ENCODE measurements around the gene FGF8.

FGF8 gene

GRCh38 chr10:101772017-101772894, 3.7 kb downstream of the FGF8 start:
- ATAC-seq = no peak
- TF ChIP-seq CSDC2 (CRISPR knock-in tag; IDR thresholded peaks at IDR 0.05) = no peak
- TF ChIP-seq ZFP30 (CRISPR knock-in tag; IDR thresholded peaks at IDR 0.05) = no peak
- no peak for TF ChIP-seq ISL1 (CRISPR knock-in tag; IDR thresholded peaks at IDR 0.05)
- TF ChIP-seq ZC3H10 (CRISPR knock-in tag; IDR thresholded peaks at IDR 0.05) = no peak

GRCh38 chr10:101771380-101771779, 4.5 kb downstream of the FGF8 start:
- TF ChIP-seq, protein P1, sequence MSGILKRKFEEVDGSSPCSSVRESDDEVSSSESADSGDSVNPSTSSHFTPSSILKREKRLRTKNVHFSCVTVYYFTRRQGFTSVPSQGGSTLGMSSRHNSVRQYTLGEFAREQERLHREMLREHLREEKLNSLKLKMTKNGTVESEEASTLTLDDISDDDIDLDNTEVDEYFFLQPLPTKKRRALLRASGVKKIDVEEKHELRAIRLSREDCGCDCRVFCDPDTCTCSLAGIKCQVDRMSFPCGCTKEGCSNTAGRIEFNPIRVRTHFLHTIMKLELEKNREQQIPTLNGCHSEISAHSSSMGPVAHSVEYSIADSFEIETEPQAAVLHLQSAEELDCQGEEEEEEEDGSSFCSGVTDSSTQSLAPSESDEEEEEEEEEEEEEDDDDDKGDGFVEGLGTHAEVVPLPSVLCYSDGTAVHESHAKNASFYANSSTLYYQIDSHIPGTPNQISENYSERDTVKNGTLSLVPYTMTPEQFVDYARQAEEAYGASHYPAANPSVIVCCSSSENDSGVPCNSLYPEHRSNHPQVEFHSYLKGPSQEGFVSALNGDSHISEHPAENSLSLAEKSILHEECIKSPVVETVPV (CRISPR knock-in tag; IDR thresholded peaks at IDR 0.05) = no peak
- TF ChIP-seq ZFP3 (CRISPR knock-in tag; IDR thresholded peaks at IDR 0.05) (no peak), TCF4 (CRISPR knock-in tag; IDR thresholded peaks at IDR 0.05; ENCODE audit: borderline replicate concordance) (no peak), ZNF565 (CRISPR knock-in tag; conservative IDR thresholded peaks at IDR 0.05; ENCODE audit: low read depth) (no peak), ZFP30 (CRISPR knock-in tag; IDR thresholded peaks at IDR 0.05) (no peak), SNAI2 (CRISPR knock-in tag; IDR thresholded peaks at IDR 0.05) (no peak)
- no peak for ATAC-seq

- TF ChIP-seq ZNF8 (CRISPR knock-in tag; IDR thresholded peaks at IDR 0.05) = no peak
- no peak for TF ChIP-seq TCF4 (CRISPR knock-in tag; IDR thresholded peaks at IDR 0.05; ENCODE audit: borderline replicate concordance)
- no peak for TF ChIP-seq ARNTL (CRISPR knock-in tag; IDR thresholded peaks at IDR 0.05; ENCODE audit: borderline replicate concordance, low read depth)
- no peak for TF ChIP-seq ZNF70 (CRISPR knock-in tag; IDR thresholded peaks at IDR 0.05)
- no peak for TF ChIP-seq GLIS3 (CRISPR knock-in tag; IDR thresholded peaks at IDR 0.05)
- no peak for TF ChIP-seq TOX (CRISPR knock-in tag; IDR thresholded peaks at IDR 0.05; ENCODE audit: borderline replicate concordance)
- no peak for TF ChIP-seq ESRRG (CRISPR knock-in tag; IDR thresholded peaks at IDR 0.05)
- TF ChIP-seq, protein P1 (CRISPR knock-in tag; IDR thresholded peaks at IDR 0.05) = no peak
- TF ChIP-seq SNAI2 (CRISPR knock-in tag; IDR thresholded peaks at IDR 0.05) = no peak
- no peak for TF ChIP-seq ZFP30 (CRISPR knock-in tag; IDR thresholded peaks at IDR 0.05)
- TF ChIP-seq PATZ1 (CRISPR knock-in tag; IDR thresholded peaks at IDR 0.05; ENCODE audit: borderline replicate concordance) = no peak
- TF ChIP-seq, protein P2, sequence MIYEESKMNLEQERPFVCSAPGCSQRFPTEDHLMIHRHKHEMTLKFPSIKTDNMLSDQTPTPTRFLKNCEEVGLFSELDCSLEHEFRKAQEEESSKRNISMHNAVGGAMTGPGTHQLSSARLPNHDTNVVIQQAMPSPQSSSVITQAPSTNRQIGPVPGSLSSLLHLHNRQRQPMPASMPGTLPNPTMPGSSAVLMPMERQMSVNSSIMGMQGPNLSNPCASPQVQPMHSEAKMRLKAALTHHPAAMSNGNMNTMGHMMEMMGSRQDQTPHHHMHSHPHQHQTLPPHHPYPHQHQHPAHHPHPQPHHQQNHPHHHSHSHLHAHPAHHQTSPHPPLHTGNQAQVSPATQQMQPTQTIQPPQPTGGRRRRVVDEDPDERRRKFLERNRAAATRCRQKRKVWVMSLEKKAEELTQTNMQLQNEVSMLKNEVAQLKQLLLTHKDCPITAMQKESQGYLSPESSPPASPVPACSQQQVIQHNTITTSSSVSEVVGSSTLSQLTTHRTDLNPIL (CRISPR knock-in tag; IDR thresholded peaks at IDR 0.05; ENCODE audit: low read depth) = no peak
- TF ChIP-seq RARB (CRISPR knock-in tag; IDR thresholded peaks at IDR 0.05) = no peak
- no peak for TF ChIP-seq ZNF565 (CRISPR knock-in tag; conservative IDR thresholded peaks at IDR 0.05; ENCODE audit: low read depth)
- TF ChIP-seq ISL1 (CRISPR knock-in tag; IDR thresholded peaks at IDR 0.05) = no peak
- TF ChIP-seq, protein P3, sequence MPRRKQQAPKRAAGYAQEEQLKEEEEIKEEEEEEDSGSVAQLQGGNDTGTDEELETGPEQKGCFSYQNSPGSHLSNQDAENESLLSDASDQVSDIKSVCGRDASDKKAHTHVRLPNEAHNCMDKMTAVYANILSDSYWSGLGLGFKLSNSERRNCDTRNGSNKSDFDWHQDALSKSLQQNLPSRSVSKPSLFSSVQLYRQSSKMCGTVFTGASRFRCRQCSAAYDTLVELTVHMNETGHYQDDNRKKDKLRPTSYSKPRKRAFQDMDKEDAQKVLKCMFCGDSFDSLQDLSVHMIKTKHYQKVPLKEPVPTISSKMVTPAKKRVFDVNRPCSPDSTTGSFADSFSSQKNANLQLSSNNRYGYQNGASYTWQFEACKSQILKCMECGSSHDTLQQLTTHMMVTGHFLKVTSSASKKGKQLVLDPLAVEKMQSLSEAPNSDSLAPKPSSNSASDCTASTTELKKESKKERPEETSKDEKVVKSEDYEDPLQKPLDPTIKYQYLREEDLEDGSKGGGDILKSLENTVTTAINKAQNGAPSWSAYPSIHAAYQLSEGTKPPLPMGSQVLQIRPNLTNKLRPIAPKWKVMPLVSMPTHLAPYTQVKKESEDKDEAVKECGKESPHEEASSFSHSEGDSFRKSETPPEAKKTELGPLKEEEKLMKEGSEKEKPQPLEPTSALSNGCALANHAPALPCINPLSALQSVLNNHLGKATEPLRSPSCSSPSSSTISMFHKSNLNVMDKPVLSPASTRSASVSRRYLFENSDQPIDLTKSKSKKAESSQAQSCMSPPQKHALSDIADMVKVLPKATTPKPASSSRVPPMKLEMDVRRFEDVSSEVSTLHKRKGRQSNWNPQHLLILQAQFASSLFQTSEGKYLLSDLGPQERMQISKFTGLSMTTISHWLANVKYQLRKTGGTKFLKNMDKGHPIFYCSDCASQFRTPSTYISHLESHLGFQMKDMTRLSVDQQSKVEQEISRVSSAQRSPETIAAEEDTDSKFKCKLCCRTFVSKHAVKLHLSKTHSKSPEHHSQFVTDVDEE (CRISPR knock-in tag; IDR thresholded peaks at IDR 0.05) = no peak
- TF ChIP-seq CSDC2 (CRISPR knock-in tag; IDR thresholded peaks at IDR 0.05) = no peak
- no peak for ATAC-seq
Observed at GRCh38 chr10:101770331-101771215, 5.3 kb downstream of the FGF8 start.
